ENCODE results near the gene NGEF. TPM values are rescaled to one million over a fixed set of nuclear protein-coding genes. Genes with fewer than 3 reads are reported as not detected.

The NGEF gene
- total RNA-seq, 2 donors from 2014 or later: 0.81 to 3.6 TPM

DNA sequence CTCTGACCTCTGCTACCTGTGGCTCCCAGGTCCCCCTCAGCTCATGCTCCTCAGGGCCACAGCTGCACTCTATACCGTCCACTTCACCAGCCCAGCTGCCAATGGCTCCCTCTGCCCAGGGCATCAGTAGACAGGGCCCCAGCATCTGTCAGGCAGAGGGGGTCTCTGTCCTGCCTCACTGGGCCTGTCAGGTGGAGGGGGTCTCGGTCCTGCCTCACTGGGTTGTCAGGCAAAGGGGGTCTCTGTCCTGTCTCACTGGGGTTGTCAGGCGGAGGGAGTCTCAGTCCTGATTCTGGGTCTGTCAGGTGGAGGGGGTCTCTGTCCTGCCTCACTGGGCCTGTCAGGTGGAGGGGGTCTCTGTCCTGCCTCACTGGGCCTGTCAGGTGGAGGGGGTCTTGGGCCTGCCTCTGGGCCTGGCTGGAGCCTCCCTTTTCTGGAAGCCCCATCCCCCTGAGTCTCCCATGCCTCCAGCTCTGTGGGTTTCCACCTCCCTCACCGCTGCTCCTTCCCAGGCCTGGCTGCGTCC, 123.1 kb downstream of the NGEF start:
- DNase-seq (ENCODE audit: low spot score) (no peak), ATAC-seq (ENCODE audit: insufficient number of reproducible peaks, low FRiP score, low read depth) (no peak)
- H3K27me3 ChIP-seq (replicated peaks; ENCODE audit: insufficient read depth): no peaks in the 10 kb centered on the region
- no peaks in the 10 kb centered on the region for H3K9me3 ChIP-seq
- peaks cover 0 to 7% of the 10 kb centered on the region in 2 donors for H3K4me1 ChIP-seq (ENCODE audit: control insufficient read depth in 1 of 2, low read depth in 2 of 2)
- no peaks in the 10 kb centered on the region for H3K36me3 ChIP-seq
- TF ChIP-seq, protein P1, sequence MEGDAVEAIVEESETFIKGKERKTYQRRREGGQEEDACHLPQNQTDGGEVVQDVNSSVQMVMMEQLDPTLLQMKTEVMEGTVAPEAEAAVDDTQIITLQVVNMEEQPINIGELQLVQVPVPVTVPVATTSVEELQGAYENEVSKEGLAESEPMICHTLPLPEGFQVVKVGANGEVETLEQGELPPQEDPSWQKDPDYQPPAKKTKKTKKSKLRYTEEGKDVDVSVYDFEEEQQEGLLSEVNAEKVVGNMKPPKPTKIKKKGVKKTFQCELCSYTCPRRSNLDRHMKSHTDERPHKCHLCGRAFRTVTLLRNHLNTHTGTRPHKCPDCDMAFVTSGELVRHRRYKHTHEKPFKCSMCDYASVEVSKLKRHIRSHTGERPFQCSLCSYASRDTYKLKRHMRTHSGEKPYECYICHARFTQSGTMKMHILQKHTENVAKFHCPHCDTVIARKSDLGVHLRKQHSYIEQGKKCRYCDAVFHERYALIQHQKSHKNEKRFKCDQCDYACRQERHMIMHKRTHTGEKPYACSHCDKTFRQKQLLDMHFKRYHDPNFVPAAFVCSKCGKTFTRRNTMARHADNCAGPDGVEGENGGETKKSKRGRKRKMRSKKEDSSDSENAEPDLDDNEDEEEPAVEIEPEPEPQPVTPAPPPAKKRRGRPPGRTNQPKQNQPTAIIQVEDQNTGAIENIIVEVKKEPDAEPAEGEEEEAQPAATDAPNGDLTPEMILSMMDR (IDR thresholded peaks at IDR 0.05): no peak
- H3K27ac ChIP-seq: no peak overlapping the region
- no peak overlapping the region for H3K4me3 ChIP-seq

DNA sequence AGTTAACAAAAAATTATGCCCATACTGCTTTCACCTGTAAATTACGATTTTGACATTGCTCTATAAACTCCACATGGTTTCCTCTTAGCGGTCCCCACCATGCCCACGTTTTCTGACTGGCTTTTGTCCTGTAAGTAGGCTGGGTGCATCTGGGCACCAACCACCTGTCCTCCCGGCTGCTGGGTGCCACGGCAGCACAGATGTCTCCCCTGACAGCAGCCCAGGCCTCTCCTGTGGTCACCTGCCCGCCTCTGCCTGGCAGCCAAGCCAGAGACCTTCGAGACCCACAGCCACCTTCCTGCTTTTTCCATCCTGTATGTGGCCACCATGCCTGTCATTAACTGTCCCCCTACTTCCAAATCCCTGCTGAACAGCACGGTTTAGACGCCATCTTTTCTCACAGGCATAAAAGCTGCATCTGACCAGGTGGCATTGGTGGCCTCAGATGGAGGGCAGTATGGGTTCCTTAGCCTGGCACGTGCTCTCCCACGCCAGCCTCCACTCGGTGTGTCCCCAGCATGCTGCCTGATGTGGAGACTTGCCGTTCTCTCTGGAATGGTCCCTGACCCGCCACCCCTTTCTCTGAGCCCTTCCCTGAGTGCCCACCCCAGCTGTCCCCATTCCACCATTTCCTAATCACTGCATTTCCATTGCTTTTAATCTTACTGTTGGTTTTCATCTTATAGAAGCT, 124.1 kb downstream of the NGEF start:
- Histone ChIP-seq H3K27ac (no peak overlapping the region), H3K27me3 (replicated peaks; ENCODE audit: insufficient read depth) (no peaks in the 10 kb centered on the region), H3K9me3 (no peaks in the 10 kb centered on the region), H3K36me3 (no peaks in the 10 kb centered on the region), H3K4me3 (no peak overlapping the region), H3K4me1 (ENCODE audit: control insufficient read depth in 1 of 2, low read depth in 2 of 2) (peaks cover 0 to 7% of the 10 kb centered on the region in 2 donors)
- TF ChIP-seq, protein P1 (IDR thresholded peaks at IDR 0.05): no peak
- ATAC-seq (ENCODE audit: insufficient number of reproducible peaks, low FRiP score, low read depth): no peak
- DNase-seq (ENCODE audit: low spot score): no peak

DNA sequence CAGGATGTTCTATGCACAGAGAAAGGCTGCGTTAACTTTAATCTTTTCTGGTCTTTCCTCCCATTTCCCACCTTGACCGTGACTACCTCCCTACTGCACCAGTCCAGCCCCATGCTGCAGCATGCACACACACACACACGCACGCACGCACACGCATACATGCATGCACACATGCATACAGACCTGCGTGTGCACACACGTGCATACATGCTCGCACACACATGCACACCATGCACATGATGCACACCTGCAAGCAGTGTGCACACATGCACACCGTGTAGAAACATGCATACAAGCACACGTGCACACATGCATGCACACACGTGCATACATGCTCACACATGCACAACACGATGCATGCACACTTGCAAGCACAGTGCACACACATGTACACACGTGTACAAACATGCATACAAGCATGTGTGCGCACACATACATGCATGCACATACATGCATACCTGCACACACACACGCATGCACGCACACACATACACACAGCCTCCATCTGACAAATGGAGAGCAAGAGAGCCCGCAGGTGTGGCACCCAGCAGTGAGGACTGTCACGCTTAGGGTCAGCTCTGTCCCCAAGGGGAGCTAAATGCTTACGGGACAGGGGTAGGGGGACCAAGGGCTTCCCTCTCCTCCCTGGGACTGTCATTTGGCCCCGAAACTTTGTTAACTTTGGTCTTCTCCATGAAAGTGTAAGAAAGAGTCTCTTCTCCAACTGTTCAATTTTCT, 124.8 kb downstream of the NGEF start:
- Histone ChIP-seq H3K4me1 (ENCODE audit: control insufficient read depth in 1 of 2, low read depth in 2 of 2) (peaks cover 0 to 7% of the 10 kb centered on the region in 2 donors), H3K9me3 (no peaks in the 10 kb centered on the region), H3K27me3 (replicated peaks; ENCODE audit: insufficient read depth) (no peaks in the 10 kb centered on the region), H3K27ac (no peak overlapping the region), H3K36me3 (no peaks in the 10 kb centered on the region), H3K4me3 (no peak overlapping the region)
- ATAC-seq (ENCODE audit: insufficient number of reproducible peaks, low FRiP score, low read depth): no peak
- DNase-seq (ENCODE audit: low spot score): no peak
- TF ChIP-seq, protein P1 (IDR thresholded peaks at IDR 0.05): no peak

DNA sequence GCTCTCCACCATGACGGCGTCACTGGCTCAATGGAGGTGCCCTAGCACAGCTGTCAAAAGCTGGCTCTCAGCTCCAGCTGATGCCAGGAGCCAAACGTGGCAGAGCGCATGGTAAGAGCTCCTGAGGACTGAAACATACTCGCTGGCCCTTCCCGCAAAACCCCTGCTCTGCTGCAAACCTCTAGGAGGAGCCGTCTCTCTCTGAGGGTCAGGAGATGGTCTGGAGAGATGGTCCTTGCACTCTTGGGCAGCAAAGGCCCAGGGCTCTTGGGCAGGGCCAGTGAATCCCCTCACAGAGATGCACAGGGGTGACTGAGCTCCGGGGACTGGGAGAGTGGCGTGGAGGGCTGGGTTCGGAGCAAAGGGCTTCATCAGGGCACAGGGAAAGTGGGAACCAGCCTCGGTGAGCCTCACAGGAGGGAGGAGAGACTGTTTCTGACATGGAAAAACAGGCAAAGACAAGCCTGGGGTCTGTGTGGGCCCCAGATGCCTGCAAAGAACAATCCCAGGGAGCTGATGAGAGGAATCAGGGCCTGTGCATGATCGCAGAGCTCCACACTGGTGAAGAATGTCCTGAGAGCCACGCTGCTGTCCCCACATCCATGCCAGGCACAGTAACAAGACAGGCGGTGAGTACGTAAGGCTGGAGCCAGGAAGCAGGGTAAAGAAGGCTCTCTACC, 125.7 kb downstream of the NGEF start:
- H3K36me3 ChIP-seq: no peaks in the 10 kb centered on the region
- TF ChIP-seq, protein P1 (IDR thresholded peaks at IDR 0.05): no peak
- DNase-seq (ENCODE audit: low spot score): no peak
- H3K9me3 ChIP-seq: no peaks in the 10 kb centered on the region
- peaks cover 0 to 7% of the 10 kb centered on the region in 2 donors for H3K4me1 ChIP-seq (ENCODE audit: control insufficient read depth in 1 of 2, low read depth in 2 of 2)
- H3K4me3 ChIP-seq: no peak overlapping the region
- H3K27ac ChIP-seq: no peak overlapping the region
- no peaks in the 10 kb centered on the region for H3K27me3 ChIP-seq (replicated peaks; ENCODE audit: insufficient read depth)
- ATAC-seq (ENCODE audit: insufficient number of reproducible peaks, low FRiP score, low read depth): no peak

DNA sequence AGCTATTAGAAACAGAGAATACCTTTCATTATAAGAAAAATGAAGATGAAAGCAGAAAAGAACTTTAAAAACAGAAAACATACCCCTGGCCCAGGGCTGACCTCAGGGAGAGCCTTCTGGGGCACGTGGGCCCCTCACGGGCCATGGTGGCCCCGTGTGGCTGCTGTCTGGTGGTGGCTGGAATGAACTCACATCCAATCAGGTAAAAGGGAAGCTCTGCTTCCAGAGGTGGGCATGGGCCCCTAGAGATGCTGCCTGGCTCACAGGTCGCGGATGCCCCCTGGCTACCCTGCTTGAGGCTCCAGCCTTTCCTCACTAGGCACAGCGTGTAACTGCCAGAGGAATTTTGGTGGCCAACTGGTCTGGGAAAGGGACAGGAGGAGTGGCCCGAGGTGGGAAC, 126.4 kb downstream of the NGEF start:
- H3K36me3 ChIP-seq: no peaks in the 10 kb centered on the region

More for the DNA sequence above, 126.4 kb downstream of the NGEF start:
- DNase-seq (ENCODE audit: low spot score) (no peak), ATAC-seq (ENCODE audit: insufficient number of reproducible peaks, low FRiP score, low read depth) (no peak)
- Histone ChIP-seq H3K27ac (no peak overlapping the region), H3K27me3 (replicated peaks; ENCODE audit: insufficient read depth) (no peaks in the 10 kb centered on the region), H3K4me3 (no peak overlapping the region), H3K4me1 (ENCODE audit: control insufficient read depth in 1 of 2, low read depth in 2 of 2) (peaks cover 0 to 7% of the 10 kb centered on the region in 2 donors), H3K9me3 (no peaks in the 10 kb centered on the region)
- TF ChIP-seq, protein P1 (IDR thresholded peaks at IDR 0.05): no peak

Data from thoracic aorta (tissue), 2 donors.